Smooth muscle cell of the brain vasculature (primary cell): Measurements from ENCODE around the gene KMT5C.
"Not testable (repeated sequence)": the region's sequence is repeated elsewhere in the genome, so short reads cannot be mapped to it uniquely, and the experiment has no call there.

ENCODE experiments used
- DNase-seq: peaks from one replicate; pipeline ENCODE4 v3.0.0-alpha.2; 2012; ENCODE audit warnings: low read depth, low spot score

The KMT5C gene

GRCh38 chr19:55316646-55317045, 23.0 kb upstream of the KMT5C start:
- no peak for DNase-seq

- DNase-seq = no peak
These were observed 19.9 kb upstream of the KMT5C start for GRCh38 chr19:55319785-55320184.

- DNase-seq = no peak
These were observed 18.7 kb upstream of the KMT5C start for GRCh38 chr19:55320844-55321419.

- no peak for DNase-seq
These were observed 18.1 kb upstream of the KMT5C start for GRCh38 chr19:55321466-55322137.

GRCh38 chr19:55322204-55322885, 17.3 kb upstream of the KMT5C start:
- no peak for DNase-seq

GRCh38 chr19:55324662-55325061, 15.0 kb upstream of the KMT5C start:
- DNase-seq = no peak

GRCh38 chr19:55325172-55325571, 14.5 kb upstream of the KMT5C start, which contains the start of gene TMEM150B:
Gene TMEM150B (minus strand): TSS chr19:55325341. CDS start chr19:55321036, 4,305 bp downstream.
- DNase-seq = no peak

GRCh38 chr19:55328774-55329318, 10.8 kb upstream of the KMT5C start:
- DNase-seq = not testable (repeated sequence)

GRCh38 chr19:55329791-55330190, 9.9 kb upstream of the KMT5C start:
- not testable (repeated sequence) for DNase-seq

GRCh38 chr19:55333870-55334269, 5.8 kb upstream of the KMT5C start:
- DNase-seq = no peak

GRCh38 chr19:55336101-55336500, 3.6 kb upstream of the KMT5C start:
- DNase-seq = no peak

- DNase-seq = no peak
These were observed 460 bp downstream of the KMT5C start for GRCh38 chr19:55339889-55340783.

- no peak for DNase-seq
These were observed 1.1 kb downstream of the KMT5C start for GRCh38 chr19:55340784-55341147.

GRCh38 chr19:55341171-55341588, 1.5 kb downstream of the KMT5C start:
- no peak for DNase-seq

GRCh38 chr19:55341595-55342531, 2.2 kb downstream of the KMT5C start:
- no peak for DNase-seq

- no peak for DNase-seq
These were observed 4.8 kb downstream of the KMT5C start for GRCh38 chr19:55344444-55344843.

GRCh38 chr19:55345101-55345817, 5.6 kb downstream of the KMT5C start:
- DNase-seq = no peak

GRCh38 chr19:55345818-55346724, 6.4 kb downstream of the KMT5C start:
- no peak for DNase-seq
